Measurements from ENCODE around the gene TMEM178B. TPM values are rescaled to one million over a fixed set of nuclear protein-coding genes. Genes with fewer than 3 reads are reported as not detected.

Gene TMEM178B
- polyA plus RNA-seq, 1 donor (not counting 4 experiments of a cell fraction or from before 2014, with no cell fraction given) = not detected

DNA sequence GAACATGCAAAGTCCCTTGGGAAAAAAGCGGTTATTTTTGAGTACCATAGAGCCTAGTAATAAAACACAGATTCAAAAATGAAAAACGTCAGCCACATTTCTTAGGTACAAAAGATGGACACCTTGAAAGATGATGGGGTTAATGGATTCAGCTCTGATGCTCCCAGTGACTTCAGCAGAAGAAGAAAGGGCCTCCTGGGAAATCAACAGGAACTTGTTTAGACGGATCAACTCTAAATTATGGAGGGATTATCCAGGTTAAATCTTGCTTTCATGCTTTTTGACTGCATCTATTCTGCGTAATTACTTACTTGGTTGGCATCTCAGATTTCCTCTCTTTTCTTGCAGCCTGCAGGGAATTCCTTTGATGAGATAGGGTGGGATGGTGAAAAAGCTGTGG lies 82.5 kb downstream of the TMEM178B start:
- no peak for FAIRE-seq
- Histone ChIP-seq H3K9ac (ENCODE audit: control insufficient read depth, extremely low read depth, insufficient read depth, low read length) (no peak overlapping the region), H3K27ac (ENCODE audit: control insufficient read depth, insufficient read depth, low read length) (no peak overlapping the region), H3K9me3 (ENCODE audit: control insufficient read depth, low read depth, low read length) (peaks cover 3% of the 10 kb centered on the region), H3K79me2 (ENCODE audit: control insufficient read depth, insufficient read depth, low read length) (no peaks in the 10 kb centered on the region), H3K9me1 (ENCODE audit: control insufficient read depth, extremely low read depth, insufficient read depth, low read length) (no peaks in the 10 kb centered on the region), H3K4me1 (ENCODE audit: control insufficient read depth, extremely low read depth, insufficient read depth, low read length) (no peaks in the 10 kb centered on the region), H2AFZ (ENCODE audit: control insufficient read depth, low read length) (no peak overlapping the region), H3K4me2 (ENCODE audit: control insufficient read depth, extremely low read depth, insufficient read depth, low read depth, low read length) (no peak overlapping the region), H4K20me1 (ENCODE audit: control insufficient read depth, extremely low read depth, insufficient read depth, low read length) (no peaks in the 10 kb centered on the region), H3K36me3 (ENCODE audit: control insufficient read depth in 2 of 2, extremely low read depth in 1 of 2, insufficient read depth in 2 of 2, low read length in 2 of 2) (no peaks in the 10 kb centered on the region), H3K4me3 (ENCODE audit: control insufficient read depth in 2 of 3, extremely low read depth in 1 of 3, insufficient read depth in 2 of 3, low read depth in 1 of 3, low read length in 3 of 3) (no peak overlapping the region), H3K27me3 (ENCODE audit: control insufficient read depth, extremely low read depth, insufficient read depth, low read length) (no peaks in the 10 kb centered on the region)
- no peak for DNase-seq (ENCODE audit: low read depth, low spot score)
- dilution Hi-C loops (cut with MboI; ENCODE audit: extremely low pct_ligation_motif_present, low sequenced_read_pairs) = no loop called here
- no peak for TF ChIP-seq CTCF (optimal IDR thresholded peaks at IDR 0.05 in 1 of 3, IDR thresholded peaks at IDR 0.05 in 1 of 3, conservative IDR thresholded peaks at IDR 0.05 in 1 of 3; ENCODE audit: extremely low read depth in 1 of 3, insufficient read depth in 2 of 3, low read length in 3 of 3)
- no peak for TF ChIP-seq EZH2 (IDR thresholded peaks at IDR 0.05; ENCODE audit: low read length)

GRCh38 chr7:141157138-141157765 lies 83.4 kb downstream of the TMEM178B start:
- H4K20me1 ChIP-seq (ENCODE audit: control insufficient read depth, extremely low read depth, insufficient read depth, low read length) = no peaks in the 10 kb centered on the region
- H3K4me2 ChIP-seq (ENCODE audit: control insufficient read depth, extremely low read depth, insufficient read depth, low read depth, low read length) = no peak overlapping the region
- H3K79me2 ChIP-seq (ENCODE audit: control insufficient read depth, insufficient read depth, low read length) = no peaks in the 10 kb centered on the region
- dilution Hi-C loops (cut with MboI; ENCODE audit: extremely low pct_ligation_motif_present, low sequenced_read_pairs) = no loop called here
- H3K36me3 ChIP-seq (ENCODE audit: control insufficient read depth in 2 of 2, extremely low read depth in 1 of 2, insufficient read depth in 2 of 2, low read length in 2 of 2) = no peaks in the 10 kb centered on the region
- H3K9me3 ChIP-seq (ENCODE audit: control insufficient read depth, low read depth, low read length) = peaks cover 3% of the 10 kb centered on the region
- no peak for FAIRE-seq
- no peaks in the 10 kb centered on the region for H3K4me1 ChIP-seq (ENCODE audit: control insufficient read depth, extremely low read depth, insufficient read depth, low read length)
- no peak overlapping the region for H3K9ac ChIP-seq (ENCODE audit: control insufficient read depth, extremely low read depth, insufficient read depth, low read length)
- no peak overlapping the region for H2AFZ ChIP-seq (ENCODE audit: control insufficient read depth, low read length)
- TF ChIP-seq EZH2 (IDR thresholded peaks at IDR 0.05; ENCODE audit: low read length) (no peak), CTCF (optimal IDR thresholded peaks at IDR 0.05 in 1 of 3, IDR thresholded peaks at IDR 0.05 in 1 of 3, conservative IDR thresholded peaks at IDR 0.05 in 1 of 3; ENCODE audit: extremely low read depth in 1 of 3, insufficient read depth in 2 of 3, low read length in 3 of 3) (no peak)
- H3K27me3 ChIP-seq (ENCODE audit: control insufficient read depth, extremely low read depth, insufficient read depth, low read length) = no peaks in the 10 kb centered on the region
- no peak overlapping the region for H3K4me3 ChIP-seq (ENCODE audit: control insufficient read depth in 2 of 3, extremely low read depth in 1 of 3, insufficient read depth in 2 of 3, low read depth in 1 of 3, low read length in 3 of 3)
- no peak for DNase-seq (ENCODE audit: low read depth, low spot score)
- no peak overlapping the region for H3K27ac ChIP-seq (ENCODE audit: control insufficient read depth, insufficient read depth, low read length)
- no peaks in the 10 kb centered on the region for H3K9me1 ChIP-seq (ENCODE audit: control insufficient read depth, extremely low read depth, insufficient read depth, low read length)
